Measurements from ENCODE around the gene HNRNPF. TPM values are rescaled to one million over a fixed set of nuclear protein-coding genes. Genes with fewer than 3 reads are reported as not detected.

HNRNPF gene
- total and polyA plus RNA-seq, 2 of the 8 experiments (the other 6 are each of a cell fraction or from before 2014, with no cell fraction given), result 209 to 389 TPM

DNA sequence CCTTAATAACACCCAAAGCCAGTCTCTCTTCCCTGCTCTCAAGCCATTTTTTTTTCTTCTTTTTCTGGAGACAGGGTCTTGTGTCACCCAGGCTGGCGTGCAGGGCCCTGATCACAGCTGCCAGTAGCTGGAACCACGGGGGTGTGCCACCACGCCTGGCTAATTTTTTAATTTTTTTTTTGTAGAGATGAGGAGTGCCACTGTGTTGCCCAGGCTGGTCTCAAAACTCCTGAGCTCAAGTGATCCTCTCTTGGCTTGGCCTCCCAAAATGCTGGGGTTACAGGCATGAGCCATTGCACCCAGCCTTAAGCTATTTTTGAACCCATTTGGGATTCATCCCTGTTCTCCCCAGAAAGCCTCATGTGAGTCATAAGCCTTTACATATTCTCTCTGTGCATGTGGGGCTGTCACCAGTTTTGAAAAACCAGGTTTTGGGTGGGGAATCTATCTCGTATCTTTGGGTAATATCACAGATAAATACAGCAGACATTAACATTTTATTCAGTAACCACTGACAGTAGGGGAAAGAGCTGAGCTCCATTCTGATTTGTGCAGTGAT, 43.4 kb upstream of the HNRNPF start (continued):
- TF ChIP-seq, protein P1, sequence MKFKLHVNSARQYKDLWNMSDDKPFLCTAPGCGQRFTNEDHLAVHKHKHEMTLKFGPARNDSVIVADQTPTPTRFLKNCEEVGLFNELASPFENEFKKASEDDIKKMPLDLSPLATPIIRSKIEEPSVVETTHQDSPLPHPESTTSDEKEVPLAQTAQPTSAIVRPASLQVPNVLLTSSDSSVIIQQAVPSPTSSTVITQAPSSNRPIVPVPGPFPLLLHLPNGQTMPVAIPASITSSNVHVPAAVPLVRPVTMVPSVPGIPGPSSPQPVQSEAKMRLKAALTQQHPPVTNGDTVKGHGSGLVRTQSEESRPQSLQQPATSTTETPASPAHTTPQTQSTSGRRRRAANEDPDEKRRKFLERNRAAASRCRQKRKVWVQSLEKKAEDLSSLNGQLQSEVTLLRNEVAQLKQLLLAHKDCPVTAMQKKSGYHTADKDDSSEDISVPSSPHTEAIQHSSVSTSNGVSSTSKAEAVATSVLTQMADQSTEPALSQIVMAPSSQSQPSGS (IDR thresholded peaks at IDR 0.05; ENCODE audit: low read length), result no peak

All from H1 (cell line).